Kidney (tissue), 14 donors: ENCODE data around the gene SLX9. TPM values are rescaled to one million over a fixed set of nuclear protein-coding genes. Genes with fewer than 3 reads are reported as not detected.

Source experiments
- DNase-seq, 5 donors: peaks; one replicate each; pipeline ENCODE4 v3.0.0-alpha.2; 2013 to 2020
- FAIRE-seq: peaks from 2 replicates; lab custom pipeline; 2012; peaks lifted over from hg19 to GRCh38; lab: Jason Lieb, UNC
- H3K27ac ChIP-seq, 2 donors: one replicate each; pipeline ENCODE4 v1.7.0; 2013; ENCODE audit warnings: low read depth in 2 of 2, low read length in 2 of 2, inconsistent platforms in 1 of 2
- H3K27me3 ChIP-seq: one replicate; pipeline ENCODE4 v1.7.1; 2013; ENCODE audit warnings: low read length, inconsistent platforms; ENCODE audit not compliant: control insufficient read depth, insufficient read depth
- H3K36me3 ChIP-seq, 3 donors: one replicate each; pipeline versions ENCODE4 v1.7.0 to v1.7.1; 2013; ENCODE audit warnings: low read length in 3 of 3, control low read depth in 1 of 3, inconsistent platforms in 1 of 3; ENCODE audit not compliant: insufficient read depth in 3 of 3, control insufficient read depth in 2 of 3
- H3K4me1 ChIP-seq, 3 donors: one replicate each; pipeline versions ENCODE4 v1.7.0 to v1.7.1; 2013; ENCODE audit warnings: low read length in 3 of 3, inconsistent platforms in 1 of 3, low read depth in 1 of 3; ENCODE audit not compliant: control insufficient read depth in 2 of 3, insufficient read depth in 2 of 3
- H3K4me3 ChIP-seq, 3 donors: one replicate each; pipeline versions ENCODE4 v1.7.0 to v1.8.1; 2013; ENCODE audit warnings: low read length in 3 of 3, control low read depth in 1 of 3, inconsistent platforms in 1 of 3
- H3K9ac ChIP-seq, 3 donors: one replicate each; pipeline versions ENCODE4 v1.7.0 to v1.7.1; 2013; ENCODE audit warnings: low read length in 3 of 3, control low read depth in 1 of 3, inconsistent platforms in 1 of 3
- H3K9me3 ChIP-seq, 3 donors: one replicate each; pipeline versions ENCODE4 v1.7.0 to v1.7.1; 2013; ENCODE audit warnings: low read length in 3 of 3, control low read depth in 1 of 3, inconsistent platforms in 1 of 3; ENCODE audit not compliant: control insufficient read depth in 2 of 3, insufficient read depth in 1 of 3
- intact Hi-C: fragments of 100-400 bp; cut with DNase I; formaldehyde crosslinking; loops from one replicate; pipeline ENCODE4 v1.11.1; 2022
- polyA plus RNA-seq: library from polyadenylated mRNA; stranded (reverse); fragments of 350-450 nt; fragmentation: Illumina TruSeq; extraction: RNeasy Lipid Tissue Mini Kit (QIAGEN cat#74804); gene quantifications from one replicate; pipeline ENCODE4 v1.2.3, GENCODE V29; 2014; ENCODE audit warnings: low read depth, low replicate concordance; ENCODE audit not compliant: insufficient read depth
- total RNA-seq: library from RNA; stranded (reverse); fragmentation: NEBNext Ultra II Directional; extraction: Animal tissue kit (Norgen Biotek cat#: 25700); gene quantifications from one replicate; pipeline ENCODE4 v1.2.1, GENCODE V29; 2021
- TF ChIP-seq, protein P1 (sequence below): IDR thresholded peaks from 3 replicates; pipeline ENCODE4 v1.5.1; 2012; ENCODE audit warnings: mild to moderate bottlenecking, moderate library complexity, borderline replicate concordance; ENCODE audit not compliant: insufficient read depth; ENCODE audit errors: extremely low read depth
- donor health status: control.
- donor health status: control.
- donor health status: control.
- donor health status: control.
- donor health status: control.
- donor health status: DM: yes; HTN: yes; CAD: no.
- donor health status: Normal renal cell carcinoma (clear cell type).

The SLX9 gene
- total and polyA plus RNA-seq, 2 donors from 2014 or later: 27.1 to 35.1 TPM

DNA sequence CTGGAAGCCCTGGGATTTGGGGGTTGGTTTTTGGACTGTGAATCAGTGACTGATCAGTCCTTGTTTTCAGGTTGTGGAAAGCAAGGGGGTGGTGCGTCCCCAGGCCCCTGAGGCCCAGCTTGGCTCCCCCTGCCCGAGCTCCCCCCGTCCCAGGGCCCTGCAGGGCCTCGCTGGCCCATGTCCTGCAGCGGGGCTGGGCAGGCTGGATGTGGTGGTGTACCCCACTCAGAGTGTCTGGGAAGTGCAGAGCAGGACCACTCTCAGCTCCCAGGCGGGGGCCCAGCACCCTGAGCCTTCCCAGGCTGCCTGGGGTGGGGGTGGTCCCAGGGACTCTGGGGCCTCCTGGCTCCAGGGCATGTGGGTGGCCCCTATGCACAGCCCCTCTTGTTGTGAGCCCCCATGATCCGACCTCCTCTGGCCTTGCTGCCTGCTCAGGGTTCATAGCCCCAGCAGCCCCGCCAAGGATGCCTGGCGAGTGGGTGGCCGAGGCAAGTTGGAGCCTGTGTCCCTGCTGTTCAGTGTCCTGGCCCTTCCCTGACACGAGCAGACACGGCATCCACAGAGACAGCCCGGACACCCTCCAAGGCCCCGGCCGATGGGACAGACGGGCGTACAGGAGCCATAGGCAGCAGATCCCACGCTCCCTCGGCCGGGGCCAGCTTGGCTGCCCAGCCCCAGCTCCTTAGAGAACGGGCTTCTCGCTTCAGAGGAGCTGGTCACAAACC, 37.9 kb downstream of the SLX9 start:
- H3K9ac ChIP-seq: no peak overlapping the region
- no peak overlapping the region for H3K4me3 ChIP-seq
- no peak for DNase-seq
- no peaks in the 10 kb centered on the region for H3K9me3 ChIP-seq
- no peak for FAIRE-seq
- no peaks in the 10 kb centered on the region for H3K27me3 ChIP-seq
- no peak overlapping the region for H3K27ac ChIP-seq
- no peaks in the 10 kb centered on the region for H3K36me3 ChIP-seq
- intact Hi-C loops: no loop called here
- TF ChIP-seq, protein P1, sequence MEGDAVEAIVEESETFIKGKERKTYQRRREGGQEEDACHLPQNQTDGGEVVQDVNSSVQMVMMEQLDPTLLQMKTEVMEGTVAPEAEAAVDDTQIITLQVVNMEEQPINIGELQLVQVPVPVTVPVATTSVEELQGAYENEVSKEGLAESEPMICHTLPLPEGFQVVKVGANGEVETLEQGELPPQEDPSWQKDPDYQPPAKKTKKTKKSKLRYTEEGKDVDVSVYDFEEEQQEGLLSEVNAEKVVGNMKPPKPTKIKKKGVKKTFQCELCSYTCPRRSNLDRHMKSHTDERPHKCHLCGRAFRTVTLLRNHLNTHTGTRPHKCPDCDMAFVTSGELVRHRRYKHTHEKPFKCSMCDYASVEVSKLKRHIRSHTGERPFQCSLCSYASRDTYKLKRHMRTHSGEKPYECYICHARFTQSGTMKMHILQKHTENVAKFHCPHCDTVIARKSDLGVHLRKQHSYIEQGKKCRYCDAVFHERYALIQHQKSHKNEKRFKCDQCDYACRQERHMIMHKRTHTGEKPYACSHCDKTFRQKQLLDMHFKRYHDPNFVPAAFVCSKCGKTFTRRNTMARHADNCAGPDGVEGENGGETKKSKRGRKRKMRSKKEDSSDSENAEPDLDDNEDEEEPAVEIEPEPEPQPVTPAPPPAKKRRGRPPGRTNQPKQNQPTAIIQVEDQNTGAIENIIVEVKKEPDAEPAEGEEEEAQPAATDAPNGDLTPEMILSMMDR: no peak
- H3K4me1 ChIP-seq: no peaks in the 10 kb centered on the region

DNA sequence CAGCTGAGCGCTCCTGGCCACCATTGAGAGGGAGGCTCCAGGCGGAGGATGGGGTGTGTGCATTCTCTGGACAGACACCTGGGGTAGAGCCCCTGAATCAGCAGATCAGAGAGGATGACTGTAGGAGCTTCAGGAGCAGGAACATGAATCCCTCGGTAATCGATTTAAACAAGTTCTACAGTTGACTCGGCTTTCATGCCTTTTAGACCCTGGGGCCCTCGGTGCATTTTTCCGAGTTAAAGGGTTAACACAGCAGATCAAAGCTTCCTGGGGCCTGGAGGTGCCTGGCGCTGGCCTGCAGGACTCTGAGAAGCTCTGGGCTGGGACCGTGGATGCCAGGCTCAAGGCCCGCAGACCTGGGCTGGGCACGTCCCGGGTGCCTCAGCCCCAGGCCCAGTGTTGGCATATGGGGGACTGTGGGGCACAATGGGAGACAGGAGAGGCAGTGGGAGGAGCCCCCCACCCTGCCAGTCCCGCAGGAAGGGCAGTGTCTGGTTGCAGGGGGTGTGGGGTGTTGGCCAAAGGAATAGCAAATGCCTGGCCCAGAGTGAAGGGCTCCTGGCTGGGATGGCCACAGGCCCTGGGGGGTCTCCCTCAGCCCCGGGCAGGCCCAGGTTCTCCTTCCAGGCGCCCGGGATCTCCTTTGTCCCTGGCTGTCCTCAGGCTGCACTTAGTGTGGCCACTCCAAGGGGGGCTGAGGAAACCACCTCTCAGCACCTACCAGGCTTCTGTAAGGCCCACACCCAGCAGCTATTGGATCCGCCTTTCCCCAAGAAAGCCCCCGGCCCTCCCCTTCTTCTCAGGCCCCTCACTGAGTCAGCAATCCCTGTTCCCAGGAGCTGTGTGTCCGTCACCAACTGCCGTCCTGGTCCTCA, 40.1 kb downstream of the SLX9 start:
- H3K36me3 ChIP-seq: no peaks in the 10 kb centered on the region
- H3K4me1 ChIP-seq: peaks cover 0 to 4% (median 0%) of the 10 kb centered on the region in 3 donors
- no peak for DNase-seq
- TF ChIP-seq, protein P1: no peak
- no peak for FAIRE-seq
- no peaks in the 10 kb centered on the region for H3K9me3 ChIP-seq
- no peak overlapping the region for H3K9ac ChIP-seq
- H3K27me3 ChIP-seq: no peaks in the 10 kb centered on the region
- H3K27ac ChIP-seq: no peak overlapping the region
- intact Hi-C loops: no loop called here
- H3K4me3 ChIP-seq: no peak overlapping the region

DNA sequence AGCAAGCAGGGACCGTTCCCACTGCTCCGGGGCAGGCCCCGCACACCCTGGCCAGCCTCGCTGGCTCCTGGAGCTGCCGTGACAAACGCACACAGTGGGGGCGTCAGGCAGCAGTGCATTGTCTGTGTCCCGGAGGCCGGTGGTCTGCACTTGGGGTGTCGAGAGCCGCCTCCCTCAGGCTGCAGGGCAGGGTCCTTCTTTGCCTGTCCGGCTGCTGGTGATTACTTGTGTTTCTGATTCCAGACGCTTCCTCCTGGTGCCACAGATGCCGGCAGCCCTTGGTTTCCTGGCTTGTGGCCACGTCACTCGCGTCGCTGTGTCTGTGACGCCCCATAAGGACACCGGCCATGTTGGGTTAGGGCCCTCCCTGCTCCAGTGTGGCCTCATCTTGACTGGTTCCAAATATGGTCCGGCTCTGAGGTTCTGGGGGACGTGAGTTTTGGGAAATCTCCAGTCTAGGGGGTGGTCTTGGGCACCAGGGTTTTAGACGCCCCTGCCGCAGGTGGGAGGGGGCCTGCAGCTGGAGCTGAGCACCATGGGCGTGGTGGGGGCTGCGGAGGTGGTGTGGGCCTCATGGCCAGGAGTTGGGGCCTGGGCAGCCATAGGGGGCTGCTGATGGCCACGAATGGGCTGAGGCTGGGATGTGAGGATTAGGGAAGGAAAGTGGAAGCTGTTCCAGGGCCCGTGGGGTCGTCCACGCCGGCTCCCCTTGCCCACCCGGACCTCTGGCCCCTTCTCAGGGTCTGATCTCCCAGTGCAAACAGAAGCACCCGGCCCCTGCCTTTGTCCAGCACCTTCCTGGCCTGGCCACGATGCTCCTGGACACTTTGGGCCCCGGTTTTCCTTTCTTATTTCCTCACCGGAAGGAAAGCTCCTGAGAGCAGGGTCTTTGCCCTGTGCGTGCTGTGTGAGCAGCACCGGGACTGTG, 41.0 kb downstream of the SLX9 start:
- Histone ChIP-seq H3K9ac (no peak overlapping the region), H3K27me3 (no peaks in the 10 kb centered on the region), H3K27ac (no peak overlapping the region), H3K4me1 (peaks cover 0 to 7% (median 0%) of the 10 kb centered on the region in 3 donors), H3K36me3 (no peaks in the 10 kb centered on the region), H3K9me3 (no peaks in the 10 kb centered on the region), H3K4me3 (no peak overlapping the region)
- intact Hi-C loops: no loop called here
- FAIRE-seq (no peak), DNase-seq (peak in 2 of 5 donors; percentile 35 to 72)
- TF ChIP-seq, protein P1: no peak
